GM19238 (cell line): ENCODE measurements around the gene FOXN3.
"Not testable (repeated sequence)": the region's sequence is repeated elsewhere in the genome, so short reads cannot be mapped to it uniquely, and the experiment has no call there.

Source experiments
- DNase-seq: peaks from one replicate; pipeline ENCODE4 v3.0.0; 2011; ENCODE audit warnings: low spot score; ENCODE audit not compliant: insufficient read length

FOXN3 gene

GRCh38 chr14:89201645-89202044 is 215.4 kb downstream of the FOXN3 start:
- DNase-seq: no peak

- DNase-seq: not testable (repeated sequence)
These were observed 217.7 kb downstream of the FOXN3 start for GRCh38 chr14:89199357-89199756.

- no peak for DNase-seq
These were observed 218.3 kb downstream of the FOXN3 start for GRCh38 chr14:89198544-89199329.

- no peak for DNase-seq
These were observed 219.4 kb downstream of the FOXN3 start for GRCh38 chr14:89197623-89198022.

- DNase-seq: no peak
These were observed 220.5 kb downstream of the FOXN3 start for GRCh38 chr14:89196545-89196944.

- no peak for DNase-seq
These were observed 222.7 kb downstream of the FOXN3 start for GRCh38 chr14:89194376-89194775.

- no peak for DNase-seq
These were observed 226.1 kb downstream of the FOXN3 start for GRCh38 chr14:89190765-89191513.

- DNase-seq: no peak
These were observed 228.5 kb downstream of the FOXN3 start for GRCh38 chr14:89188492-89188891.

- DNase-seq: no peak
These were observed 229.5 kb downstream of the FOXN3 start for GRCh38 chr14:89187501-89187900.

GRCh38 chr14:89186856-89187376 is 230.1 kb downstream of the FOXN3 start:
- no peak for DNase-seq

GRCh38 chr14:89185919-89186855 is 230.8 kb downstream of the FOXN3 start:
- DNase-seq: no peak

- DNase-seq: no peak
These were observed 232.1 kb downstream of the FOXN3 start for GRCh38 chr14:89184952-89185351.

- DNase-seq: no peak
These were observed 234.7 kb downstream of the FOXN3 start for GRCh38 chr14:89182326-89182725.

GRCh38 chr14:89180546-89180945 is 236.5 kb downstream of the FOXN3 start:
- DNase-seq: no peak

- DNase-seq: no peak
These were observed 237.1 kb downstream of the FOXN3 start for GRCh38 chr14:89179891-89180404.

- DNase-seq: no peak
These were observed 238.1 kb downstream of the FOXN3 start for GRCh38 chr14:89178800-89179535.

- no peak for DNase-seq
These were observed 238.7 kb downstream of the FOXN3 start for GRCh38 chr14:89178376-89178775.

- no peak for DNase-seq
These were observed 240.9 kb downstream of the FOXN3 start for GRCh38 chr14:89175881-89176799.

- no peak for DNase-seq
These were observed 245.4 kb downstream of the FOXN3 start for GRCh38 chr14:89171628-89172027.
